HG02763 (cell line): ENCODE results near the gene CCDC3.
"Not testable (repeated sequence)": the region's sequence is repeated elsewhere in the genome, so short reads cannot be mapped to it uniquely, and the experiment has no call there.

Source experiments
- ATAC-seq: cut with Tn5 transposase; IDR thresholded peaks from one replicate; pipeline ENCODE4 v1.9.1; 2021; ENCODE audit warnings: mild to moderate bottlenecking, moderate library complexity; ENCODE audit not compliant: unreplicated experiment

CCDC3 gene

DNA sequence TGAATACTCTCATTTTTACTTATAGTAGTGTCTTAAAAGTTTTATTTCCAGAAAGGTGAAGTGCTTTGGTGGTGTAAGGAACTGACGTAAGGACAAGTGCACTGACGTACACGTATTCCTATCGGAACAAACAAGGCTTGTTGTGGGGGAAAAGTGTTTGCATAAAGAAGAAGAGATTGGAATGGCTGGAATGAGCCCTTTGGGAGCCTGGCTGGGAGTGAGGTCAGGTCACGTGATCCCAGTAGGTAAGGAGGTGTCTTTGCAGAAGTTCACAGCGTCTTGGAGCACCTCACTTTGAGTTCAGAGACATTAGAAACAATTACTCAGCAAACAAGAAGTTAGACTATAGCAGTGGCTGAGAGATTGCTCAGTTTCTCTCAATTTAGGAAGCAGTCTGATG lies 104.2 kb downstream of the CCDC3 start:
- ATAC-seq: no peak

GRCh38 chr10:12896251-12896650 lies 105.3 kb downstream of the CCDC3 start:
- ATAC-seq: no peak

- no peak for ATAC-seq
These were observed 108.6 kb downstream of the CCDC3 start for GRCh38 chr10:12892924-12893323.

- no peak for ATAC-seq
These were observed 110.6 kb downstream of the CCDC3 start for GRCh38 chr10:12890958-12891357.

GRCh38 chr10:12888470-12888869 lies 113.0 kb downstream of the CCDC3 start:
- no peak for ATAC-seq

- no peak for ATAC-seq
These were observed 113.7 kb downstream of the CCDC3 start for GRCh38 chr10:12887780-12888179.

DNA sequence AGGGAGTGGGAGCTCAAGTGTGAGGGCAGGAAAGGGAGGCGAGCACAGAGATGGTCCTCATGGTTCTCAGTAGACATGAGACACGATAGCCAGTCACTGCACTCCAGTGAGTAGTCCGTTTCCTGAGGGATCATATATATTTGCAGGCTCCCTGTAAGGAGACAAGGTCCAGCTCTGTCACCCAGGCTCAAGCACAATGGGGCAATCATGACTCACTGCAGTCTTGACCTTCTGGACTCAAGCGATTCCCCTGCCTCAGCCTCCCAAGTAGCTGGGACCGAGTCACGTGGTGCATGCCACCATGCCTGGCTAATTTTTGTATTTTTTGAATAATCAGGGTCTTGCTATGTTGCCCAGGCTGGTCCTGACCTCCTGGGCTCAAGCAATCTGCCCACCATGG lies 116.7 kb downstream of the CCDC3 start:
- ATAC-seq: no peak

- ATAC-seq: no peak
These were observed 121.1 kb downstream of the CCDC3 start for GRCh38 chr10:12880423-12880822.

- no peak for ATAC-seq
These were observed 124.4 kb downstream of the CCDC3 start for GRCh38 chr10:12877150-12877549.

DNA sequence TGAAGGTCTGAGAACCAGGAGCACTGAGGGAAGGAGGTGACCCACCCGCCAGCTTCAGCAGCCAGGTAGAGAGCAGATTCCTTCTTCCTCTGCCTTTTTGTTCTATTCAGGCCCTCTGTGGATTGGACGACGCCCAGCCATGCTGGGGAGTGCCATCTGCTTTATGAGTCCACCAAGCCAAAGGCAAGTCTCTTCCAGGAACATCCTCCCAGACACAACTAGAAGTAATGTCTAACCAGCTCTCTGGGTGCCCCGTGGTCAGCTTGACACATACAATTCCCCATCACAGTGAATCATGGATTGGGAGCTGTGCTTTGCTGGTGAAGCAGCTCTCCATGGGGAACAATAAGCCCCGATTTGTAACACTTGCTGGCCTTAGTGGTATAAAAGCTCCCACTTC lies 125.2 kb downstream of the CCDC3 start:
- no peak for ATAC-seq

DNA sequence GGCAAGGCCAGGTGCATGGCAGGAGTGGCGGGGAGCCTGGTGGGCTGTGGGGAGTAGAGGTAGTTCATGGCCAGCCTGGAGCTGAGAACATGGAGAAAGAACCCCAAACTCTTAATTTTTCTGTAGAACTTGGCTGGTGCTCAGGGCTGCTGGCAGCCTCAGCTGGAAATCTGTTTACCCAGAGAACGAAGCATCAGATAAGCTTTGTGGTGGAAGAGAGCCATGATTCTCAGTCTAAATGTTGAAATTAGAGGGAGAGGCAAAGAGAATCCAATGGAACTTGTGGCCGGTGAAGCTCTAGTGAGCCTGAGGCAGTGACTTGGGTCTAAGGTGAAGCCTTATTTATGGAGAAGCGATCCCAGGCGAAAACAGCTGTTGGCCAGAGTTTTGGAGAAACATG lies 126.4 kb downstream of the CCDC3 start:
- ATAC-seq: no peak

- ATAC-seq: no peak
These were observed 127.0 kb downstream of the CCDC3 start for GRCh38 chr10:12874501-12874900.

DNA sequence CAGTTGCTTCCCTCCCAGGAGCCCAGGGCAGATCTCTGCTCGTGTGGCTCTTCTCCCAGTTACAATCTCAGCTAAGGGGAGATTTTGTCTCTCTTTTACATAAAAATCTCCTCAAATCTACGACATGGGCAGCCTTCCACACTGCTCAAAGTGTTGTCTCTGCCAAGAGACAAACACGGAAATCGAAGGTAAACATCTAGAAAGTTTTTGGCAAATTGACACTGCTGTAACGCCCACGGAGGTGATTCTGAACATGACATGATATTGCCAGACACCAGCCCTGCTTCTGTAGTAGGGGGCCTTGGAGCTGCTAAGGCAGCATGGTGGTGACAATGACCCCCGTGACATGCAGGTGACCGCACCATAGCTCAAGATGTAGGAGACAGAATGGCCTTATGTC lies 128.3 kb downstream of the CCDC3 start:
- ATAC-seq: no peak

DNA sequence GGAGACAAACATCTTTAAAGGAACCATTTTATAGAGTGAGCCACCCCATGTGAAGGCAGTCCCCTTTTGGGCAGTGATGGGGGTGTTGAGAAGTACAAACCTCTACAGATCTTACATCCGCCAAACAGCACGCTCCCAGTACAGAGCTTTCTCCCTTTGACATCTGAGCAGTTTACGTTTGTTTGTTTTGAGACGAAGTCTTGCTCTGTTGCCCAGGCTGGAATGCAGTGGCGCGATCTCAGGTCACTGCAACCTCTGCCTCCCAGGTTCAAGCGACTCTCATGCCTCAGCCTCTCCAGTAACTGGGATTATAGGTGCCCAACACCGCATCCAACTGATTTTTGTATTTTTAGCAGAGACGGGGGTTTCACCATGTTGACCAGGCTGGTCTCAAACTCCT lies 128.9 kb downstream of the CCDC3 start:
- no peak for ATAC-seq

- ATAC-seq: no peak
These were observed 132.1 kb downstream of the CCDC3 start for GRCh38 chr10:12869427-12869826.

DNA sequence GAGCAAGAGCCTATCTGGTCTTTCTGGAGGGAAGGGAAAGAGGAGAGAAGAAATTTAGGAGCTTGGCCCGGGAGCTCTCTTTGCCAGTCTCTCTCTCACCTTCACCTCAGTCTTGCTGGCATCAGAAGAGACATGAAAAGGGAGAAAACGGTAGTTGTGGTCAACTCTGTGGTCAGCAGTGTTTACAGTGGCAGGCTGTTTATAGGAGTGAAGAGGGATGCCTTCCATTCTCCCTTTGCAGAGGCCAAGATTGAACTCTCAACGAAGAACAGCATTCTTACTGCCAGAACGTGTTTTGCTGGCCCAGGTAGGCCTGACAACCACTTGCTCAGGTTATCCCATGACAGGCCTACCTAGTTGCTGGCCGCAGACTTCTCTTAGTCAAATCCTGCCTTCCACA lies 133.3 kb downstream of the CCDC3 start:
- ATAC-seq: no peak

DNA sequence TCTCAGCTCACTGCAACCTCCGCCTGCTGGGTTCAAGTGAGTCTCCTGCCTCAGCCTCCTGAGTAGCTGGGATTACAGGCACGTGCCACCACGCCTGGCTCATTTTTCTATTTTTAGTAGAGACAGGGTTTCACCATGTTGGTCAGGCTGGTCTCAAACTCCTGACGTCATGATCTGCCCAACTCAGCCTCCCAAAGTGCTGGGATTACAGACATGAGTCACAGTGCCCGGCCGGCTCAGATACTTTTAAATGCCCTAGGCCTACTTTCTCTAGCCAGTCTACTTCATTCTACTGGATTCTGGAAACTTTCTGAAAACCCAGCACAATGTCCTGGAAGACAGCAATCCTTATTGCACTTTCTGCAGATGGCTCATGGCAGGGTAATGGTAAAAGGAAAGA lies 136.0 kb downstream of the CCDC3 start:
- not testable (repeated sequence) for ATAC-seq

- no peak for ATAC-seq
These were observed 139.1 kb downstream of the CCDC3 start for GRCh38 chr10:12862459-12862858.

DNA sequence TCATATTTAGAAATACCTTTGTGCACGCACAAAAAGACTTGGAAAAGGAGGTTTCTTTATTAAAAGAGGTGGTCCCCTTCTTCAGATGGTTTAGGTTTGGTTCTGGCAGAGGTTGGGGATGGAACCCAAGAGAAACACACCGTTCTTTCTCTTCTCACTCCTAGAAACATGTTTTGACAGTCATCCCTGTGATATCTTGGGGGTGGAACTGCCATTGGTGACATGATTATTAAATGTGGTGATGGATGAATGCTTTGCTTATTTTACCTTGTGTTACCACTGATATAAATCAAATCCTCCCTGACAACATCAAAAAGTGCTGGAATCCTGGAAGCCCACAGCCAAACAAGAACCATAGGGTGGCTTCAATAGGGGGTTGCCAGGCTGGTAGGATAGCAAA lies 146.5 kb downstream of the CCDC3 start:
- ATAC-seq: no peak

DNA sequence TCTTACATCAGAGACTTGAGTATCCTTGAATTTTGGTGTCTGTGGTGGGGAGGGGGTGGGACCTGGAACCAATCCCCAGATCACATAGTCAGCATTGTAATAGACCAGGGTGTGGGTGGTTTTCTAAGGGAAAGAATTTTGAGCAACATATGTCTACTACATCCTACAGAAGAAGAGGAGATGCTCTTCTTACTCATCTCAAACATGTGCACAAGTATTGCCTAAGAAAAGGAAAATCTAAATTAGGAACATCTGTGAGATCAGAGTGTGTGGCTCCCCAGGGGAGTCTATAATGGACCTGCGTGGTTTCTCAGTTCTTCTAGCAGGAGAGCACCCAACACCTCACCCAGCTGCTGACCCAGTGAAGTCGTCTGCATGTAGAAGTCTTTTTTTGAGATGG lies 148.8 kb downstream of the CCDC3 start:
- no peak for ATAC-seq

- no peak for ATAC-seq
These were observed 152.0 kb downstream of the CCDC3 start for GRCh38 chr10:12849319-12850181.

DNA sequence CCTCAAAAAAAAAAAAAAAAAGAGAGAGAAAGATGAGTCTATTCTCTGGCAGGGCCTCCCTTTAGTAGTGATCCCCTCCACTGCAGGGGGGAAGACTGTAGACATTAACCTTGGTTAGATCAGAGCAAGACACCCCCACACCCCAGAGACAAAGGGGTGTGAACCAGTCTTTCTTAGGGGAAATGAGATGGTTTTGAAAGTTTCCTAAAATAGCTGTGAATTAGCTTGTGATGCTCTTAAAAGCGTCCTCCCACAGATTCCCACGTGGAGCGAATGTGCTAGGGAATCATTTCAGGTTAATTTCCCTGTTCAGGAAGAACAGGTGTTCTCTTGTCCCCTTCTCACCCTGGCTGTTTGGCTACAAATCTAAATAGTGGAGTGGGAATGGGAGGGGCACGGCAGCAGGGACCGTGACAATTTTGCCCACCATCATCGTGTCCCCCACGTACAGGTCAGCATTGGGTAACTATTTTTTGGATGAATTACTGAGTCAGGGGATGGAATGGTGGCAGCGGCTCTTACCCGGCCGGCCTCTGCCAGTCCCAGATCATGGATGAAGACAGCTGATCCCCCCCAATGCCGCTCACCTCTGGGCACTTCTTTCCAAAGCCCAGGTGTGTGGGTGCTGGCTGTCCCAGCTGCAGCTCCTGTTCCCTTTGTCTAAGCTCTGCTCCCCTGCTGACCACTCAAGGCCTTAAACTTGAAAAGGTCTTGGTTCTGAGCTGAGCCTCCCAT lies 152.9 kb downstream of the CCDC3 start:
- ATAC-seq: no peak
